DMS 273 treated with DMSO at 0.1 percent for 48 hours (cell line): ENCODE measurements around the gene TEX28.
"Not testable (repeated sequence)": the region's sequence is repeated elsewhere in the genome, so short reads cannot be mapped to it uniquely, and the experiment has no call there.

Experiments used
- DNase-seq: peaks from one replicate; lab custom pipeline; 2025; lab: John Stamatoyannopoulos, UW

Gene TEX28

GRCh38 chrX:154294791-154295574 lies at the start of gene TEX28:
TEX28 (minus strand) TSS chrX:154295124; CDS start chrX:154292117, 3,007 bp downstream.
- DNase-seq = no peak

GRCh38 chrX:154343620-154344019 lies 48.7 kb upstream of the TEX28 start:
- DNase-seq = not testable (repeated sequence)

- DNase-seq = not testable (repeated sequence)
Measured at GRCh38 chrX:154343063-154343462, 48.1 kb upstream of the TEX28 start.

GRCh38 chrX:154341399-154342298 lies 46.7 kb upstream of the TEX28 start:
- not testable (repeated sequence) for DNase-seq

- DNase-seq = no peak
Measured at GRCh38 chrX:154334496-154334895, 39.6 kb upstream of the TEX28 start.

GRCh38 chrX:154333837-154334271 lies 38.9 kb upstream of the TEX28 start:
- no peak for DNase-seq

- no peak for DNase-seq
Measured at GRCh38 chrX:154333116-154333515, 38.2 kb upstream of the TEX28 start.

- no peak for DNase-seq
Measured at GRCh38 chrX:154332561-154332960, 37.6 kb upstream of the TEX28 start.

- no peak for DNase-seq
Measured at GRCh38 chrX:154329294-154329693, 34.4 kb upstream of the TEX28 start.

- no peak for DNase-seq
Measured at GRCh38 chrX:154328646-154329045, 33.7 kb upstream of the TEX28 start.

- no peak for DNase-seq
Measured at GRCh38 chrX:154327038-154327820, 32.3 kb upstream of the TEX28 start.

- no peak for DNase-seq
Measured at GRCh38 chrX:154325541-154325940, 30.6 kb upstream of the TEX28 start.

GRCh38 chrX:154323537-154323936 lies 28.6 kb upstream of the TEX28 start:
- no peak for DNase-seq

- no peak for DNase-seq
Measured at GRCh38 chrX:154322890-154323289, 28.0 kb upstream of the TEX28 start.

GRCh38 chrX:154321594-154321993 lies 26.7 kb upstream of the TEX28 start:
- no peak for DNase-seq

GRCh38 chrX:154321152-154321551 lies 26.2 kb upstream of the TEX28 start:
- DNase-seq = no peak

GRCh38 chrX:154320406-154320805 lies 25.5 kb upstream of the TEX28 start:
- no peak for DNase-seq

- DNase-seq = no peak
Measured at GRCh38 chrX:154317391-154317995, 22.6 kb upstream of the TEX28 start.

GRCh38 chrX:154315416-154315815 lies 20.5 kb upstream of the TEX28 start:
- DNase-seq = no peak

GRCh38 chrX:154313147-154313546 lies 18.2 kb upstream of the TEX28 start:
- no peak for DNase-seq

GRCh38 chrX:154312116-154312515 lies 17.2 kb upstream of the TEX28 start:
- no peak for DNase-seq
